GM18951 (cell line): ENCODE results near the gene ZNF205.
A peak's percentile ranks its signal among the peaks of the same experiment; 100 is the strongest.

ENCODE experiments used
- POLR2A ChIP-seq: IDR thresholded peaks from 4 replicates; pipeline ENCODE4 v1.6.1; 2011; ENCODE audit warnings: mild to moderate bottlenecking; ENCODE audit not compliant: insufficient read length, insufficient read depth; ENCODE audit errors: extremely low read depth
- in situ Hi-C: fragments of 300-500 bp; cut with MboI; formaldehyde crosslinking; loops from one replicate; pipeline ENCODE4 v1.12.0; 2022; ENCODE audit warnings: low sequenced_read_pairs, mixed read lengths, inconsistent platforms; ENCODE audit not compliant: unreplicated experiment

The ZNF205 gene

DNA sequence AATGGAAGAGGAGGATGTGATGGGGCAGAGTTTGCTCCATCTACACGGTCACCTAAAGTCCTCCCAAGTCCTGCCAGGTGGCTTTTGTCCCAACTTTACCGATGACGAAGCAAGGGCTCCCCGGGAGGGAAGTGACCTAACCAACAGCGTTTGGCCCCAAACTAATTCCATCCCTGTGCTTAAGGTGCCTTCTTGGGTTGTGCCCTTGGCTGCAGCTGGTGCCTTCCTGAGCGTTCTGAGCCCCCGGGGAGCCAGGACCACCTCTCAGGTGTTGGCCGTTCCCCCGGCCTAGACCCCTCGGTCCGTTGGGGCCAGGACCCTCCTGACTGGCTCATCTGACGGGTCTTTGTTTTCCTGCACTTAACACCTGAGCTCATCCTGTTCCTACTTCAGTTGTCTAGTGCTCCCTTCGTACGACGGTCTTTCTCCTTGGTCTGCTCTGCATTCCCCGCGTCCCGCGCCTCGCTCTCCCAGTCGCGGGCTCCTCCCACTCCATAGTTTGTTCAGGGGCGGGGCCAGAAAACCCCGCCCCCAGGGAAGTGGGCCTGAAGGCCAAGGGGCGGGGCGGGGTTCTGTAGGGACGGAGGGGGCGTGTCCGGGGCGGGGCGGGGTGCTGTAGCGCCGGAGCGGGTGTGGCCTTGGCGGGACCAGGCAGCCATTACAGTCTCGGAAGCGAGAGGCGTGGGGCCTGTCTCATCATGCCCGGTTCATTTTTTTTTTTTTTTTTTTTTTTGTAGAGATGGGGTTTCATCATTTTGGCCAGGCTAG, 12.5 kb upstream of the ZNF205 start:
- TF ChIP-seq POLR2A: no peak
- in situ Hi-C loops: loop anchor here (5.0 kb wide), 1 partner anchor 32 kb away; no protein-coding TSS in a partner anchor

DNA sequence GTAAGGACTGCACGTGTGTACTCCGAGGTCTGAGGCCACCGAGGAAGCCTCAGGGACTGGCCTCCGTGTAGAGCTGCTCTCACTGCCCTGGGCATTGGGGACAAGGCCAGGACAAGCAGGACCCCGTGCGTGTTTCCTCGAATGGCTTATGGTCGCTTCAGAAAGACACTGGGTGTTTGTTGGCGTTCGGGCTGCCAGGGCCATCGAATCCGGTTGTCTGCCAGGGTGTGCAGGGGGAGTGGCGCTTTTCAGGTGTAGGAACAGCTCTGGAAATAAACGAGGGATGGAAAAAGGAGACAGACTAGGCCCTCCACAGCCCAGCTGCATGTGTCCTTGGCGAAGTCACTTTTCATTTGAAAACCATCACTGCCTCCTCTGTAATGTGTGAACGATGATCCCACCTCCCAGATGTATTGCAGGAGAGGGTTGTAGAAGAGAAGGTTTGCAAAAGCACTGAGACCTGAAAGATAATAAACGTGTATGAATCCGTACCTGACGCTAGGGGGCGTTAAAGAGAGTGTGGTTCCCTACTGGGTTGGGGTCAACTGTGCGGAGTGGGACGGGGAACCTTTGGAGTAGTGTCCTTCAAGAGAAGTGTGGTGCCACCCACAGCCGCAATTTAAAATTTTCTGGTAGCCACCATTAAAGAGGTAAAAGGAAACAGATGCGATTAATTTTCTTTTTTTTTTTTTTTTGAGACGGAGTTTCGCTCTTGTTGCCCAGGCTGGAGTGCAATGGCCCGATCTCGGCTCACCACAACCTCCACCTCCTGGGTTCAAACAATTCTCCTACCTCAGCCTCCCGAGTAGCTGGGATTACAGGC, 11.2 kb upstream of the ZNF205 start:
- TF ChIP-seq POLR2A: no peak

GRCh38 chr16:3101841-3102470, 10.4 kb upstream of the ZNF205 start:
- no peak for TF ChIP-seq POLR2A
- in situ Hi-C loops: no loop called here

More for the DNA sequence above, 11.2 kb upstream of the ZNF205 start:
- in situ Hi-C loops: no loop called here

DNA sequence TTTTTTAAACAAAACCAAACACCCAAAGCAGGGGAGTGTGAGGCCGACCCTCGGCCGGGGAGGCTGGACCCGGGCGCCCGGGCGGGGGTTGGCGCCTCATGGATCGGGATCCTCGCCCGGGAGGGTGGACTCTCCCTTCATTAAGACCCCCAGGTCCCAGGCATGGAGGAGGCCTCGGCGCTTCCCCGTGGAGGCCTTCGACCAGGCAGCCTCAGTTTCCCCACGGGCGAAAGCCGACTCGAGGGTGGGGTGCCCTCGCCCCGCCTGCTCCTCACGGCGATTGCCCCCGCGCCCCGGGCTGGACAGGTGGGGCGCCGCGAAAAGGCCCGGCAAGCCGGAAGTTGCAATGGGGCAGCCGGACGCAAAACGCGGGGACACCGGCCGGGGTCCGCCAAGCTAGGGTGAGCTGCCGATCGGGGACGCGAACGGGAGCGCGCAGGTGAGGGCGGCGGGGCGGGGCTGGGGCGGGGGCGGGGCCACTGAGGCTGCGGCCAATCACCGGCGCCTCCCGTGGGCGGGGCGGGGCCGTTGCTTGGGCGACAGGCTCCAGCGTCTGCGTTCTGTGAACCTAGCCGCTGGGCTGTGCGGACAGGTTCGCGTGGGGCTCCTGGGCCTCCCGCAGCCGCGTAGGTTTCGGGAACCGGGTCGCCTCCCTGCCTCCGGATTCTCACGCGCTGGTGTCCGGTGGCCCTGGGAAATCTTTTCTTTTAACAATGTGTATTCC, 6.0 kb upstream of the ZNF205 start:
- peak; percentile 82 for TF ChIP-seq POLR2A
- in situ Hi-C loops: no loop called here

- in situ Hi-C loops: no loop called here
- no peak for TF ChIP-seq POLR2A
Measured at GRCh38 chr16:3112881-3113574, 642 bp downstream of the ZNF205 start.

DNA sequence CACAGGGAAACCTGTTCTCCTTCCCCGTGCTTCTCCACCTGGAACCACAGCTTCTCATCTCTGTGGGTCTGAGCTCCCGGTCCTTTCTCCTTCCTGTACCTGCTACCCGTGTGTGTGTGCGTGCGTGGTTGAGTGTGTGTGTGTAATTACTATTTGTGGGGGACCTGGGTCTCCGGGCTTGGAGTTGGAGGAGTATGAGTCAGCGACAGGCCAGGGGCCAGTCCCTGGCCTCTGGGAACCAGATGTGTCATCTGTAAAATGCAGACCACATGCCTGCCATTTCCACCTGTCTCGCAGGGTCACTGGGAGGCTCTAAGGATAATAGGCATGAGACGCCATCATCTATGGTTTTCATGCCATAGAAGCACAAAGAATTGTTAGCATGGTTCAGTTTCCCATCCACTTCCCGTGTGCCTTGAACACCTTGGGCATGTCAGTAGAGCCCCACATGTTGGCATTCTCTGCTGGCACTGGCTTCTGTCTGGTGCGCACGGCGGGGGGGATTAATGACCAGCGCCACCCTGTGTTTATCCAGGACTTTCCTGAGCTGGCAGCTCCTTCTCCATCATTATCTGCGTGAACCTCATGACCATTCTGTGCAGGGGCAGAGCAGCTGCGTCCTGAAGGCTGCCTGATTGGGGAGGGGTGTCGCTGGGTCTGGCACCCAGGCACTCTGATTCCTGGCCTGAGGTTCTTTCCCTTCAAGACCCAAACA, 1.5 kb downstream of the ZNF205 start:
- in situ Hi-C loops: no loop called here
- no peak for TF ChIP-seq POLR2A

DNA sequence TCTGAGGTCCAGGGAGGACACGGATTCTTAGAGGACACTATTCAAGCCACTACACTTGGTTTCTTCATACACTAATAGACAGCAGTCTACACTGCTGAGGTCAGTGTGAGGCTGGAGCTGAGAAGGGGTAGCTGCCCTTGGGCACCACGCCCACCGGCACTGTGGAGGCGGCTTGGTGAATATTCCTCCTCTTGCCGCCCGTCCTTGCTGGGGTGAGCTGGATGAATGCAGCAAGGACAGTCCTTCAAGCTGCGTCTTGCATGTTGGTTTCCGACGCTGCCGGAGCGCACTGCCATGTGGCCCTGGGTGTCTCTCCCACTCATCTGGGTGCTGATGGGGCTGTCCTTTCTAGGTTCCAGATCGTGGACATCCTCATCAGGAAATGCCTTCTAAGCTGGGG, 2.6 kb downstream of the ZNF205 start:
- TF ChIP-seq POLR2A: no peak
- in situ Hi-C loops: no loop called here

- TF ChIP-seq POLR2A: no peak
- in situ Hi-C loops: no loop called here
Measured at GRCh38 chr16:3115561-3115960, 3.2 kb downstream of the ZNF205 start.

DNA sequence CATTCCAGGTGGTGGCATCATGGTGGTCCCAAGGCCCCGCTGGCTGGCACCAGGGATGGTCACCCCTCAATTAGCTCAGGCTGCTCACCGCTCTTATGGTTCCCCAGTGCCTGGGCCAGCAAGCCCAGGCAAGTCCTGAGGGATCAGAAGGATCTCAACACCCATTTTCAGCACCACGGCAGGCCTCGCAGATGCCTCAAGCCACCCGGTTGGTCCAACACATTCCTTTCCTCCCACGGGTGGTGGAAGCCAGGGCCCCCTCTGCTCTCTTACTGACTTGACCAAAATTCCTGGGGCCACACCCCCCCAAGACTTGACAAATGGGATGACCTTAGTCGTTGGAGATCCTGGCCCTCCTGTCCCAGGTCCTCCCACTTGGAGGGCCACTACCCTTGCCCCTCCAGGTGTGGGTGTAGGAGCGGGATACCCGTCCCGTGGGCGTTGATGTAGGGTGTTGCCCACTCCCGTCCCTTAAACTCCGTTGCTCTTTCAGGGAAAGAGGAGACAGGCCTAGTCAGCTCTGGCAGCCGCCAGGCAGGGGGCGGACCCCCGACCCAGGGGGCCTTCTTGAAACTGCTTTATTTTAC, 5.9 kb downstream of the ZNF205 start:
- no peak for TF ChIP-seq POLR2A
- in situ Hi-C loops: no loop called here

DNA sequence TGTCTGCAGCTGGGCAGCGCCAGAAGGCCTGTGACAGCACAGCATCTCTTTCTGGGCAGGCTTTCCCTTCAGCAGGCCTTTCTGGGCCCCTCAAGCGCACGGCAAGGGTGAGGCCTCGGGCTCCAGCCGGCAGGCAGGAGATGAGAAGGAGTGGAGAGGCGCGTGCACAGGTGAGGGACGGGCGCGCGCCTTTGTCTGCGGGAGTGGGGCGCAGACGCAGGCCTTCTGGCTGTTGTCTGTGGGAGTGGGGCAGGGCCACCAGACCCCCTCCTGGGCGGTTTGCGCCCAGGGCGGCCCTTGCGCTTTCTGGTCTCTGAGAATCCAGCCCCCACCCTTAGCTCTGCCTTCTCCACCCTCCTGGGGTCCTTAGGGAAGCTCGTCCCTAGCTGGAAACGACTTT, 6.5 kb downstream of the ZNF205 start:
- in situ Hi-C loops: no loop called here
- TF ChIP-seq POLR2A: no peak

- in situ Hi-C loops: no loop called here
- TF ChIP-seq POLR2A: no peak
Measured at GRCh38 chr16:3119286-3119685, 6.9 kb downstream of the ZNF205 start.

DNA sequence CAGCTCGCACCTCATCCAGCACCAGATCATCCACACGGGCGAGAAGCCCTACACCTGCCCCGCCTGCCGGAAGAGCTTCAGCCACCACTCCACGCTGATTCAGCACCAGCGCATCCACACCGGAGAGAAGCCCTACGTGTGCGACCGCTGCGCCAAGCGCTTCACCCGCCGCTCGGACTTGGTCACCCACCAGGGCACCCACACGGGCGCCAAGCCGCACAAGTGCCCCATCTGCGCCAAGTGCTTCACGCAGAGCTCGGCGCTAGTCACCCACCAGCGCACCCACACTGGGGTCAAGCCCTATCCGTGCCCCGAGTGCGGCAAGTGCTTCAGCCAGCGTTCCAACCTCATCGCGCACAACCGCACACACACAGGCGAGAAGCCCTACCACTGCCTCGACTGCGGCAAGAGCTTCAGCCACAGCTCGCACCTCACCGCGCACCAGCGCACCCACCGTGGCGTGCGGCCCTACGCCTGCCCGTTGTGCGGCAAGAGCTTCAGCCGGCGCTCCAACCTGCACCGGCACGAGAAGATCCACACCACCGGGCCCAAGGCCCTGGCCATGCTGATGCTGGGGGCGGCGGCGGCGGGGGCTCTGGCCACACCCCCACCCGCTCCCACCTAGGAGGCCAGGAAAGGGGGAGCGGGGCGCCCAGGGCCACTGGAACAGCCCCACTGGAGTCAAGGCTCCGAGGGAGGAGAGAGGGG, 7.5 kb downstream of the ZNF205 start:
- TF ChIP-seq POLR2A: no peak
- in situ Hi-C loops: no loop called here
